ENCODE measurements around the gene UPK2. TPM values are rescaled to one million over a fixed set of nuclear protein-coding genes. Genes with fewer than 3 reads are reported as not detected.
A peak's percentile ranks its signal among the peaks of the same experiment; 100 is the strongest.
"Not testable (repeated sequence)": the region's sequence is repeated elsewhere in the genome, so short reads cannot be mapped to it uniquely, and the experiment has no call there.

Gene UPK2
- total RNA-seq, 1 experiment from 2014 or later, result not detected

DNA sequence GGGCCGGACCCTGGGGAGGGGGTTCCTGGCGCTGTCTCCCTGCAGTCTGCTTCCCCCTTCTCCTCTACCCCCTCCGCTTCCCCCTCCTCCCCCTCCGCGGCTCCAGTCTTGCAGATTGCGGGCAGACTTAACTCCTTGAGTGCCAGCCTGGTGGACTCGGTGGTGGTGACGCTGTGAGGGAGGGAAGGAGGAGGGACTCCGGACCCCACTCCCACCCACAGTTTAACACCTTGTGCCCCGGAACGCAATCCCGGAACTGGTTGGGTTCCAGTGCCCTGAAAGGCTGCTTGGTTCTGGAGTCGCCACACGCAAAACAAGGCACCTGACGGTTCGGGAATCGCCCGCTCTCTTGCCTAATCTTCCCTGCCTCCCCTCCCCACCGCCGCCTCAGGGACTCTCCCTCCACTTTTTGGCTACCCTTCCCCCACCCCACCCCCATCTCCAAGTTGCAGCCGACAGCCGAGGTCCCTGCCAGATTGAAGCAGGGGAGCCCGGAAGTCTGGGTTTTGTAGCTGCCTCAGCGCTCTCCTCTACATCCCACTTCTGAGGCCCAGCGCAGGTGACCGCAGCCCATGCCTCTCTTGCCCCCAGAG lies 26.5 kb upstream of the UPK2 start:
- in situ Hi-C loops (cut with HindIII; ENCODE audit: low pct_unique_long_range_greater_than_20kb, low sequenced_read_pairs), result no loop called here
- peak; percentile 80 for DNase-seq (ENCODE audit: low read depth)

GRCh38 chr11:118930094-118930712 lies 25.9 kb upstream of the UPK2 start:
- DNase-seq (ENCODE audit: low read depth), result peak; percentile 83
- in situ Hi-C loops (cut with HindIII; ENCODE audit: low pct_unique_long_range_greater_than_20kb, low sequenced_read_pairs), result no loop called here

DNA sequence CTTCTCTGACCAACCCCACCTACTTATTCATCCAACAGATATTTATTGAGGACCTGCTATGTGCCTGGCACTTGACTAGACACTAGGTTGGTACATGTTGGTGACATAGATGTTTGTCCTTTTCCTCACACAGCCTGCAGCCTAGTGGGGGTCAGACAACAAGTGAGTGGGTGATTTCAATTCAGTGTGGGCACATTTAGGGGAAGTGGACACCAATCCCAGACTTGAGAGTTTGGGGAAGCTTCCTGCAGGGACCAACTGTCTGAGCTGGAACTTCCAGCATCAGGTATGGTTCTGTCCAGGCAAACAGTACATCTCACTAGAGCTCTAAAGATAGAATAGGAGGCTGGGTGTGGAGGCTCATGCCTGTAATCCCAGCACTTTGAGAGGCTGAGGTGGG lies 24.5 kb upstream of the UPK2 start:
- DNase-seq (ENCODE audit: low read depth), result no peak
- in situ Hi-C loops (cut with HindIII; ENCODE audit: low pct_unique_long_range_greater_than_20kb, low sequenced_read_pairs), result no loop called here

- in situ Hi-C loops (cut with HindIII; ENCODE audit: low pct_unique_long_range_greater_than_20kb, low sequenced_read_pairs), result no loop called here
These were observed 22.6 kb upstream of the UPK2 start for GRCh38 chr11:118933486-118933885.

GRCh38 chr11:118935376-118935775 lies 20.7 kb upstream of the UPK2 start:
- no peak for DNase-seq (ENCODE audit: low read depth)
- in situ Hi-C loops (cut with HindIII; ENCODE audit: low pct_unique_long_range_greater_than_20kb, low sequenced_read_pairs), result no loop called here

More at GRCh38 chr11:118933486-118933885, 22.6 kb upstream of the UPK2 start:
- DNase-seq (ENCODE audit: low read depth), result no peak

- DNase-seq (ENCODE audit: low read depth), result peak; percentile 64
- in situ Hi-C loops (cut with HindIII; ENCODE audit: low pct_unique_long_range_greater_than_20kb, low sequenced_read_pairs), result no loop called here
These were observed 17.4 kb upstream of the UPK2 start for GRCh38 chr11:118938491-118939403.

DNA sequence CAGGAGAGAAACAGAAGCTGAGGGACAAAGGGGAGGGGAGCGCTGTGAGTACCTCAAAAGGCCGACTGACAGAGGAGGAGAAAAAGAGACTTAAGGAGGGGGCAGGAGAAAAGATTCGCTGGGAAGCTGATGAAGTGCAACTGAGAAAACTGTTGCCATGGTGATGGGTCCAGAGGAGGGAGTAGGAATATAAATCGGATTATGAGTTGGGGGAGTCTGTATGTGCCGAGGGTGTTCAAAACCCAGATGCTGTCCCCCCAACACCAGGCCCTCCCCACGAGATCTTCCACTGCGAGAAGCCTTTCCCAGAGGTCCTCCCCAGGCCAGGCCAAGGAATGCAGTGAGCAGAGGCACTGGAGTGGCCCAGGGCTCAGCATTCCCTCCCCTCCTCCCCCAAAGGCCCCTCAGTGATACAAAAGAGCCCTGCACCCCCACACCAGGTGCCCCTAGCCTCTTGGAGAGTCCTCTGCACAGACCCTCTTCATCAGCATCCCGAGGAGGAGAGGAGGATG lies 16.6 kb upstream of the UPK2 start:
- in situ Hi-C loops (cut with HindIII; ENCODE audit: low pct_unique_long_range_greater_than_20kb, low sequenced_read_pairs), result no loop called here
- no peak for DNase-seq (ENCODE audit: low read depth)

DNA sequence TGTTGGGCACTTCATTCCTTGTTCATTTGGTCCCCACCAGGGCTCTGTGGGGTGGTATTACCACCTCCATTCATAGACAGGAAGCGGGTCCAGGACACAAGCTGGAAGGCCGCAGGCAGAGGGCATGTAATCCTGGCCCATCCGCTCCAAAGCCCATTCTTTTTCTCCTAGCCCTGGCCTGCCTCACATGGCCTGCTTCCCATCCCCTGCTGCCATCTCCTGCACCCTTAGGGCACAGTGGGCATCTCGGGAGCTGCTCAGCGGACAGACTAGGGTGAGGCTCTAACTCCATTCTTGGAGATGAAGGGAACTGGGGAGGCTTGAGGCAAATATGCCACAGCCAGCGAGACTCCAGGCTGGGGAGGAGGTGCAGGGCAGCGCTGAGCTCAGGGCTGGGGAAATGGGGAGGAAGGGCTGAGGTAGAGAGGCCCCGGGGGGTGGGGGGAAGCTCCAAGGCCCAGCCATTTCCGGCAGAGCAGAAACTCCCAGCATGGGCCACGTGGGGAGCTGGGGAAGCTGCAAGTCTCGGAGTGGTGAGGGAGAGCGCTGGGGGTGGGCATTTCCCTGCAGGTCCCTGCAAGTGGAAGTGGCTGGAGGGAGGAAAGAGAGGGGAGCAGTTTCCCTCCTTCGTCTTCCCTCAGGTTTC lies 16.0 kb upstream of the UPK2 start:
- in situ Hi-C loops (cut with HindIII; ENCODE audit: low pct_unique_long_range_greater_than_20kb, low sequenced_read_pairs), result no loop called here
- DNase-seq (ENCODE audit: low read depth), result no peak

GRCh38 chr11:118947091-118947490 lies 9.0 kb upstream of the UPK2 start:
- no peak for DNase-seq (ENCODE audit: low read depth)
- in situ Hi-C loops (cut with HindIII; ENCODE audit: low pct_unique_long_range_greater_than_20kb, low sequenced_read_pairs), result no loop called here

GRCh38 chr11:118948000-118948399 lies 8.1 kb upstream of the UPK2 start:
- no peak for DNase-seq (ENCODE audit: low read depth)

GRCh38 chr11:118953265-118953664 lies 2.8 kb upstream of the UPK2 start:
- in situ Hi-C loops (cut with HindIII; ENCODE audit: low pct_unique_long_range_greater_than_20kb, low sequenced_read_pairs), result no loop called here

More at GRCh38 chr11:118948000-118948399, 8.1 kb upstream of the UPK2 start:
- in situ Hi-C loops (cut with HindIII; ENCODE audit: low pct_unique_long_range_greater_than_20kb, low sequenced_read_pairs), result no loop called here

DNA sequence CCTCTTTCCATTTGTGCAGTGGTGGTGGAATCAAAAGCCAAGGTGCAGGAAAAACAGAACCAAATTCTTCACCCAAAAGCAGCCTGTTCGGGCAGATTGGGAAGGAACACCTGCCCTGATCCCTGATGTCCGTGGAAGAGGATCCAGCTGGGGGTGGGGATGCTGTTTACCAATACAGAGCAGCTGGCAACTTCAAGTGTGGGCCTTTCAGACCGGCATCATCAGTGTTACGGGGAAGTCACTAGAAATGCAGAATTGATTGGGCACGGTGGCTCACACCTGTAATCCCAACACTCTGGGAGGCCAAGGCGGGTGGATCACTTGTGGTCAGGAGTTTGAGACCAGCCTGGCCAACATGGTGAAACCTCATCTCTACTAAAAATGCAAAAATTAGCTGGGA lies 2.1 kb upstream of the UPK2 start:
- in situ Hi-C loops (cut with HindIII; ENCODE audit: low pct_unique_long_range_greater_than_20kb, low sequenced_read_pairs); DNase-seq (ENCODE audit: low read depth): not testable (repeated sequence)

More at GRCh38 chr11:118953265-118953664, 2.8 kb upstream of the UPK2 start:
- DNase-seq (ENCODE audit: low read depth), result no peak

DNA sequence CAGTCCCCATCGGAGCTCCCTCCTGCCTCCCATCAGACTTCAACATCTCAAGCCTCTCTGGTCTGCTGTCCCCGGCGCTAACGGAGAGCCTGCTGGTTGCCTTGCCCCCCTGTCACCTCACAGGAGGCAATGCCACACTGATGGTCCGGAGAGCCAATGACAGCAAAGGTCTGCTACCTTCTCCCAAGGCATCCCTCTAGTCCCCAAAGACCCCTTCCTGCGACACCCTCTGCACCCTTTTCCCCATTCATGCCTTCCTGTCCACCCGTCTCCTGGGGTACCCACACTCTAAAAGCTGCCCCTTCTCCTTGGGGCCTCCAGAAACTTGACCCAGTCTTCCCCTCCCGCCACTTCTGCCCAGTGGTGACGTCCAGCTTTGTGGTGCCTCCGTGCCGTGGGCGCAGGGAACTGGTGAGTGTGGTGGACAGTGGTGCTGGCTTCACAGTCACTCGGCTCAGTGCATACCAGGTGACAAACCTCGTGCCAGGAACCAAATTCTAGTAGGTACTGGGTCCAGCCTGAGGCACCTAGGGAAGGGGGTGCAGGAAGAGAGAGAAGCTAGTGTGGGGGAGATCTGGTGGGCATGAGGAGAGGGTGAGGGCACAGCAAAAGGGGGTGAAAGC lies 860 bp downstream of the UPK2 start:
- in situ Hi-C loops (cut with HindIII; ENCODE audit: low pct_unique_long_range_greater_than_20kb, low sequenced_read_pairs), result no loop called here
- DNase-seq (ENCODE audit: low read depth), result no peak

DNA sequence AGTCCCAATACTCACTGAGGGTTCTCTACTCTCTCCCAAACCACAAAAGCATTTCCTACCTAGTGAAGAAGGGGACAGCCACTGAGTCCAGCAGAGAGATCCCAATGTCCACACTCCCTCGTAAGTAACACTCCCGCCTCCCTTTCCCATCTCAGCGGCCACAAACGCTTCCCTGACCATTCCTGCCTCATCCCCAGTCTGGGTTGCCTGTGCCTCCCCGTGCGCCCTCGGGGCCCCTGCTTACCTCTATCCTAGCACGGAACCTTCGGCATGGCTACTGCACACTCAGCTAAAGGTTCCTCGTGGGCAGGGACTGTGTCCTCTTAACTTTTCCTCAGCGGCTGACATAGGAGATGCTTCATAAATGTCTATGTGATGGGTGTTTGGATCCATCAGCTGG lies 1.5 kb downstream of the UPK2 start:
- DNase-seq (ENCODE audit: low read depth), result no peak
- in situ Hi-C loops (cut with HindIII; ENCODE audit: low pct_unique_long_range_greater_than_20kb, low sequenced_read_pairs), result no loop called here

DNA sequence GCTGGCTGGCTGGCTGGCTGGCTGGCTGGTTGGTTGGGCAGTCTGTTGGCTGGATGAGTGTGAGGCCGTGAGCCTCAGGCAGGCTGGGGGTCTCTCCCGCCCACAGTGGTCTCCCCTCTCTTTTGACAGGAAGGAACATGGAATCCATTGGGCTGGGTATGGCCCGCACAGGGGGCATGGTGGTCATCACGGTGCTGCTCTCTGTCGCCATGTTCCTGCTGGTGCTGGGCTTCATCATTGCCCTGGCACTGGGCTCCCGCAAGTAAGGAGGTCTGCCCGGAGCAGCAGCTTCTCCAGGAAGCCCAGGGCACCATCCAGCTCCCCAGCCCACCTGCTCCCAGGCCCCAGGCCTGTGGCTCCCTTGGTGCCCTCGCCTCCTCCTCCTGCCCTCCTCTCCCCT lies 1.9 kb downstream of the UPK2 start:
- no peak for DNase-seq (ENCODE audit: low read depth)
- in situ Hi-C loops (cut with HindIII; ENCODE audit: low pct_unique_long_range_greater_than_20kb, low sequenced_read_pairs), result no loop called here

DNA sequence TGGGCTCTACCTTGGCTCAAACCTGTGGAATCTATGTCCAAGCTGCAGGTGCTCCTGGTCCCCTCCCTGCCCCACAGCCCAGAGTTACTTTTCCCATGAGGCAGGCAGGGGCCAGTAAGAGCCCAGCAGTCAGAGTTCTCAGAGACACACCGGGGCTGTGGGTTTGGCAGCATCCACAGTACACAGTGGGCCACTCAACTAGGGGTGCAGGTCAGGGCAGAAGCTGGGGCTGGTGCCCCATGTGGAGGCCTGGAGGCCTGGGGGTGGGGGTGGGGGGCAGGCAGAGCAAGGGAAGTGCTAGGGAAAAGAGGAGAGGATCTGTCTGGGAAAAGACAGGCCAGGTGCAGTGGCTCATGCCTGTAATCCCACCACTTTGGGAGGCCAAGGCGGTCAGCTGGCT lies 2.5 kb downstream of the UPK2 start:
- DNase-seq (ENCODE audit: low read depth), result no peak
- in situ Hi-C loops (cut with HindIII; ENCODE audit: low pct_unique_long_range_greater_than_20kb, low sequenced_read_pairs), result no loop called here

- in situ Hi-C loops (cut with HindIII; ENCODE audit: low pct_unique_long_range_greater_than_20kb, low sequenced_read_pairs), result no loop called here
- DNase-seq (ENCODE audit: low read depth), result no peak
These were observed 5.1 kb downstream of the UPK2 start for GRCh38 chr11:118961189-118961588.

DNA sequence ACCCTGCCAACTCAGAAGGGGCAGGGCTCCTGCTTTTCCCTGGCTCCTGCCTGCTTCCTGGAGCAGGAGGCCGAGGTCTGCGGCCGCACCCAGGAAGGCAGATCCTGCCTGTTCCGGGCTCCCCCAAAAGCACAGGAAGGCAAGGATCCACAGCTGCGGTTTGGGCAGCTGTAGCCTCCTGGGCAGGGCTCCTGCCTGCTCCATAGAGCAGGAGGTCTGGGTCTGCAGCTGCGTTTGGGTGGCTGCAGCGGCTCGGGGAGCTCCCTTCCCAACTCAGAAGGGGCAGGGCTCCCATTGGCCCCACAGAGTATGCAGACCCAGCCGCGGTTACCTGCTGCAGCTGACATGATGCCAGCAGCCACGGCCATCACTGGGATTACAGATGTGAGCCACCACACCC lies 5.5 kb downstream of the UPK2 start:
- DNase-seq (ENCODE audit: low read depth), result no peak
- in situ Hi-C loops (cut with HindIII; ENCODE audit: low pct_unique_long_range_greater_than_20kb, low sequenced_read_pairs), result no loop called here
